ENCODE results near the gene PRRT1B.
"Not testable (repeated sequence)": the region's sequence is repeated elsewhere in the genome, so short reads cannot be mapped to it uniquely, and the experiment has no call there.

The PRRT1B gene

GRCh38 chr9:131523086-131523388 lies 22.3 kb upstream of the PRRT1B start:
- DNase-seq, result no peak

- no peak for DNase-seq
These were observed 21.6 kb upstream of the PRRT1B start for GRCh38 chr9:131523451-131524435.

GRCh38 chr9:131524665-131525315 lies 20.5 kb upstream of the PRRT1B start:
- no peak for DNase-seq

- no peak for DNase-seq
These were observed 19.4 kb upstream of the PRRT1B start for GRCh38 chr9:131525643-131526565.

GRCh38 chr9:131528186-131528585 lies 17.1 kb upstream of the PRRT1B start:
- no peak for DNase-seq

GRCh38 chr9:131528886-131529505 lies 16.3 kb upstream of the PRRT1B start:
- DNase-seq, result no peak

- no peak for DNase-seq
These were observed 15.5 kb upstream of the PRRT1B start for GRCh38 chr9:131529597-131530545.

GRCh38 chr9:131530546-131530919 lies 14.8 kb upstream of the PRRT1B start:
- peak; percentile 68 for DNase-seq

GRCh38 chr9:131530920-131531832 lies 14.1 kb upstream of the PRRT1B start, which contains the start of gene UCK1:
Gene UCK1, minus strand, starts transcription at chr9:131531263. Its CDS starts 89 bp downstream, at chr9:131531174.
- DNase-seq, result peak; percentile 91

GRCh38 chr9:131534721-131535237 lies 10.5 kb upstream of the PRRT1B start:
- no peak for DNase-seq

GRCh38 chr9:131537946-131538345 lies 7.4 kb upstream of the PRRT1B start:
- DNase-seq, result no peak

GRCh38 chr9:131539223-131539923 lies 6.0 kb upstream of the PRRT1B start:
- DNase-seq, result no peak

- DNase-seq, result no peak
These were observed 2.2 kb upstream of the PRRT1B start for GRCh38 chr9:131543141-131543540.

- no peak for DNase-seq
These were observed 538 bp downstream of the PRRT1B start for GRCh38 chr9:131545786-131546335.

- peak; percentile 47 for DNase-seq
These were observed 1.2 kb downstream of the PRRT1B start for GRCh38 chr9:131546336-131547084.

- not testable (repeated sequence) for DNase-seq
These were observed 3.9 kb downstream of the PRRT1B start for GRCh38 chr9:131549186-131549585.

GRCh38 chr9:131550465-131550864 lies 5.1 kb downstream of the PRRT1B start:
- peak; percentile 41 for DNase-seq

GRCh38 chr9:131552030-131552429 lies 6.7 kb downstream of the PRRT1B start:
- DNase-seq, result no peak

All from NCI-H82 (cell line).